Measurements from ENCODE around the gene GDPD4.

Gene GDPD4

DNA sequence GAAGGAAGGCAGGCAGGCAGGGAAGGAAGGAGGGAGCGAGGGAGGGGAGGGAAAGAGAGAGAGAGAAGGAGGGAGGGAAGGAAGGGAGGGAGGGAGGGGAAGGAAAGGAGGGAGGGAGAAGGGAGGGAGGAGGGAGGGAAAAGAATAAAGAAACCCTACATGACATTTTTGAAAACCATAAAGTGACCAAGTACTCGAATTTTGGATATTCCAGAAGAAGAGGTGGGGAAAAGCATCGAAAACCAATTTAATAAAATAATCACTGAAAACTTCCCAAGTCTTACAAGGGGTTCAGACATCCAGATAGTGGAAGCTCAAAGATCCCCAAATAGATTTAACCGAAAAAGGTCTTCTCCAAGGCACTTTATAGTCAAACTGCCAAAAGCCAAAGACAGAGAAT lies 11.7 kb downstream of the GDPD4 start:
- DNase-seq = no peak

- DNase-seq = no peak
Measured at GRCh38 chr11:77287615-77288273, 13.7 kb downstream of the GDPD4 start.

GRCh38 chr11:77287136-77287535 lies 14.3 kb downstream of the GDPD4 start:
- no peak for DNase-seq

DNA sequence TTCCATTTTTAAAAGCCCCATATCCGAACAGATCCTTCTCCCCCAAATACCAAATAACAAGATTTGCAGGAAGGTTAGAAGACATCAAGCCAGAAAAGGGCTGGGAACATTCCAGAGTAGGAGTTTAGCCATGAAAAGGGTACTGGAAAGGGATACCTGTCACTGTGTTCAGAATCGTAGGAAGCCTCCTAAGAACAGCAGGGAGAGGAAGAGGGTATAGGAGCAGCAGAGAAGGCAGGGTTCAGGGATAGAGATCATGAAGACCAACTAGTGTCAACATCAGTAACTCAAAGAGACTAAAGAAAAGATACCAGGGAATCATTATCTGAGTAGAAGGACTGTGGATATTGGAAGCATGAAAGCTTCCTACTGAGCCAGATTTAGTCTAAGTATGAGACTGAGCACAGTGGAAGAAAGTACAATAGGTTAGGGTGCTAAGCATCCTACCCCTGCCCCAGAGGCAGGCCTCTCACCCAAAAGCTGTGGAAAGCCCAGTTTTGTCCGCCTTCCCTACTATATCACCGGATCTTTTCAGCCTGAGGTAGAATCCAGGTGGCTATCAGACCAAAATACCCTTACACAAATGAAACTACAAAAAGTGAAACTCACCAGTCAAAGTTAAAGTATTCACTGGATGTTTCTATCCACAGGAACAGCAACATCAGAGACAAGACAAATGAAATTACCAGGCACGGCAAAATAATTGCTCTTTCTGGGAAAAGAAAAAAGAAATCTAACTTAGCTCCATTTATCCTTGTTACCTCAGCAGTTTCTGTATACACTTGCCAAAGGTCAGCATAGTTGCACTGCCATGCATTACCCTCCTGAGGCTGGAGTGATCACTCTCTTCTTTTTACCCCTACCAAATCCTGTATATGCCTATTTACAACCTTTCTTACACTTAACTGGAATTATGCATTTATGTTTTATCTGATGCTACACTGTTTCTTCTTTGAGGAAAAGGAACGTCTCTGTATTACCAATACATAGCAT lies 16.7 kb downstream of the GDPD4 start:
- no peak for DNase-seq

DNA sequence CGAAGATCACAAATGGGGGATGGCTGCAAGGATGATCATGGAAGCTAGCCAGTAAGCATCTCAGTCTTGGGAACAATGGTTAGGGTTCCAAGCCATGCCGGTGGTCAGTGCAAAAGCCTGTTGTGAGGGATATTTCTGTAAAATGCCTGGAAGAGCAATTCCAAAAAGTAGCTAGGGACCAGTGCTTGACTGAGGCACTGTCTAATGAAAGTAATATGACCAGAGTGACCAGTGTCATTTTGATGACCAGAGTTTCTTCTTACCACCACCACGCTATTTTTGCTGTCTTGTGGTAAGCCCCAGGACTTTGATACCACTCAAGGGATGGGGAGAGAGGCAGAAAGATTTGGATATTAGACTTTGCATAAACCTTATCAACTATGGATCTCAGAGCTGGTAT lies 18.4 kb downstream of the GDPD4 start:
- no peak for DNase-seq

DNA sequence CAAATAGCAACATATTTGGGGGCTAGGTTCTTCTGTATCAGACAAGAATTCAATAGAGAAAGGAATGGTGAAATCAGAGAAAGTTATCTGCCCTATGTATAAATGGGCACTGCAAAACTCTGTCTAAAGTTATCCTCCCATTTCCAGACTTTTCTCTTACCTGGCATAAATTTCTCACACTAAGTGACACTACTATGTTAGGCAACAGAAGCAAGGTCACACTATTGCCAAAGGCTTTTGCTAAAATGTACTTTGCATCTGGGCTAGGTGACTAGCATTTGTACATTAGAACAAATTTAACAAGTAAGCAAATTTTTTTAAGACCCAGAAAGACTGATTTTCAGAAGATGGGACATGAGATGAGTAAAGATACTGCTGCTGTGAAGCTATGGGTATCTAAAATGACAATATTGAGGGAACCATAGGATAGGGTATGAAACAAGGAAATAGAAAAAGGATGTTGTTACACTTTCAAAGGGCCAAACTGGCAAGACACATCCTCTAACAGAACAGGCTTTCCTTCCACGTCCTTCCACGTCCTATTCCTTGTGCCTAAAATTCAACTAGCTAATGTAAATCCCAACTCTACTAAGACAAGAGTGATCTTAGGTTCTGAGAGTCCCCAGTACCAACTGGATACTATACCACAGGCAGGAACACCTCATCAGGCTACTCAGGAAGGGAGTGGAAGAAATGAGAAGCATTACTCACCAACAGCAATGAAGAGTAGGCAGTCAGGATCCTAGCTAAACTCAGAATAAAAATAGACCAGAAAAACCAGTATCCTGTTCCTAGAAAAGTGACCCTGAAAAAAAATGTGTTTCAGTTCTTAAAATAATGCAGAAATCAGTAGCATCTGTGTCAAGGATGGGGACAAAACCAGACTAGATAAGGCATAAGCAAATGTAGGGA lies 22.6 kb downstream of the GDPD4 start:
- no peak for DNase-seq

- no peak for DNase-seq
Measured at GRCh38 chr11:77276271-77276670, 25.2 kb downstream of the GDPD4 start.

DNA sequence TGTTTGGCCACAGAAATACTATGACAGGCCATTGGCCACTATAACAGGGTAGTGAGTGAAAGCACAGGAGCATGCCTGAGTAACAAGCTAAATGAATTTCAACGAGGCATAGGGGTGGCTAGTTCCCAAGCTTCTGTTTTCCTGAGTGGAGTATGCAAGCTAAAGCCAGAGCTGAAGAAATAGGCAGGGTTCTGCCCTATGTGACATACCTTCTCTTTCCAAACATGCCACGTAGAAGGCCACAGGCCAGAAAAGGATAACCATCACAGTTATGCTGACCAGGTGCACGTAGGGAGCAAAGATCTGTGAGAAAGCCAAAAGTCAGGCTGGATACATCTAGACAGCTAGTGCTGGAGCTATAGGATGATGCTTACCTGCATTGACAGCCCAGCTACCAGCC lies 30.6 kb downstream of the GDPD4 start:
- DNase-seq = no peak

DNA sequence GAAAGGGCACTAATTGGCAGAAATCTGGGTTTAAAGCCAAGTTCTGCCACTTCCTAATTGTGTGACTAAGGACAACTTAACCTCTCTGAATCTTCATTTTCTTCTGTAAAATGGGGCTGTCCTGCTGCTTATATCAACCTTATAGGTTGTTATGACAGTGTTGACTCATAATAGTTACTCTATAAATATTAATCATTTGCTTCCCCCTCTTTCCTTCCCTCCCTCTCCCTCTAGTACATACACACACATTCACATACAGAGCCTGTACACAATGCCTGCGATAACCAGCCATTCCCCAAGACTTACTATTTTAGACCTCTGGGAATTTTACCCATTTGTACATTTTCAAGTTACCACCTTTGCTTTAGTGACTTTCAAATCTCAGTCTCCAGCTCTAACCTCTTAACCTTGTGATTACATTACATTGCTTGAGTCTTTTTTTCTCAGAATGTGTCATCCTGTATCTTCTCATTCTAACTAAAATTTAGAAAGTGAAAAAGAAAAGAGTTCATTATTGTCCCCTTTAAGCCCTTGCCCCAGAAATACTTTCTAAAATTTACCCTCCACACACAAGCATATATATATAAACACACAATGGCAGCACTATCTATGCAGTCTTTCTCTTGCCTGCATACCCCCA lies 31.9 kb downstream of the GDPD4 start:
- no peak for DNase-seq

GRCh38 chr11:77267962-77268361 lies 33.5 kb downstream of the GDPD4 start:
- no peak for DNase-seq

- no peak for DNase-seq
Measured at GRCh38 chr11:77266766-77267165, 34.7 kb downstream of the GDPD4 start.

- DNase-seq = no peak
Measured at GRCh38 chr11:77262803-77263202, 38.7 kb downstream of the GDPD4 start.

DNA sequence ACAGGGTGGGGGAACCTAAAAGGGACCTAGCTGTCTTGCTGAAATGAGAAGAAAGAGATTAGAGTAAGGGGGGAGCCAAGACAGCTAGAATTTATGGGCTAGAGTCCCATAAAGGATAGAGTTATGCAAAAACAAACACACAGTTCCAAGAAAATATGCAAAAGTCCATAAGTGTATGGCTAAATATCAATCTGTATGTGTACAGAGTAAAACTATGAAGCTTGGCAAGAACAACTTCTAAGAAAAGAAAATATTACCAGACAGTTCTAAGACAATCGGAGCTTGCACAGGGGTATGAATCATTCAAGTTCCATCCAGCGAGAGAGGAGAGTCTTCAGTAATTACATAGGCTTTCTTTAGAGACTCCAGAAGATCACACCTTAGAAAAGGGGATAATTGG lies 41.8 kb downstream of the GDPD4 start:
- no peak for DNase-seq

DNA sequence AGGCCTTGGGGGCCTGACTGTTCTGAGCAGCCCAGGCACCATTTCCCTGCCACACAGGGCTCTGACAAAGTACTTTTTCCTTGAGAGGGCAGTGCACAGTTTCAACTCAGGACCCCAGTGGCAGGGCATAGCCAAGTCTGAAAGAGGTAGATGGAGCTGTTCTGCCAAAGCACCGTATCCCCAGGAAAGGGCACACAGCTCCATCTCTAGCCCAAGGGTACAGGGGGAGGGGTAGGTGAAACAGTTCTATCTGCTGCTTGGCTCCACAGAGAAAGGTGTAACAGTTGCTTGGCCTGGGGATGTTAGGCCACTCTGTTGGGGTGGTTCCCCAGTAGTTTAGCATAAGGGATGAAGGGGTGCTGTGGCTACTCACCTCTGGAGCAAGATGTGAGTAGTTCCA lies 47.8 kb downstream of the GDPD4 start:
- DNase-seq = no peak

GRCh38 chr11:77252555-77253270 lies 48.8 kb downstream of the GDPD4 start:
- DNase-seq = no peak

GRCh38 chr11:77250881-77251640 lies 50.4 kb downstream of the GDPD4 start:
- DNase-seq = no peak

GRCh38 chr11:77249427-77249826 lies 52.1 kb downstream of the GDPD4 start:
- DNase-seq = no peak

DNA sequence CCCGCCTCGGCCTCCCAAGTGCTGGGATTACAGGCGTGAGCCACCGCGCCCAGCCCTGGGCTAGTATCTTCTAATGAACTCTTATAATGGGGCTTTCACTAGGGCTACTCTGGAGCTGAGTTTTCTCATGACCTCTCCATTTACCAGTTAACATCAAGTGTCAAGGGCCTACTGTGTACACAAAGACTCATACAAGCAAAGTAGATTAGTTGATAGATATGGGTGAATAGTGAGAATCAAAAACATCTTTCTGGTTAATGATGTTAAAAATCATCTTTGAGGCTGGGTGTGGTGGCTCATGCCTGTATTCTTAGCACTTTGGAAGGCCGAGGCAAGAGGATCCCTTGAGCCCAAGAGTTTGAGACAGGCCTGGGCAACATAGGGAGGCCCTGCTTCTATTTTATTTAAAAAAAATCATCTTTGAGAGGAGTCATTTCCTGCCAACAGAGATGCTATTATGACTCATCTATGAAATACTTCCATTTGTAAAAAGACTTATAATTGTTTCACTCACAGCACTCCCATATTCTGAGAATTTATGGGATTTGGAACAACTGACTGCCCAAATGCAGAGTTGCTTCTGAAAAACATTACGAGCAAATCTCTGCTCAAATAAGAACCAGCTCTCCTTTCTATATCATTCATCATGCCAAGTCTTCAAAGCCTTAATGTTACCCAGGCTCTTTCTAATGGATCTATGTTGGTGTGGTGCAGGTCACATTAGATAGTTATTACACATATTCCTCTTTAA lies 57.0 kb downstream of the GDPD4 start:
- no peak for DNase-seq

DNA sequence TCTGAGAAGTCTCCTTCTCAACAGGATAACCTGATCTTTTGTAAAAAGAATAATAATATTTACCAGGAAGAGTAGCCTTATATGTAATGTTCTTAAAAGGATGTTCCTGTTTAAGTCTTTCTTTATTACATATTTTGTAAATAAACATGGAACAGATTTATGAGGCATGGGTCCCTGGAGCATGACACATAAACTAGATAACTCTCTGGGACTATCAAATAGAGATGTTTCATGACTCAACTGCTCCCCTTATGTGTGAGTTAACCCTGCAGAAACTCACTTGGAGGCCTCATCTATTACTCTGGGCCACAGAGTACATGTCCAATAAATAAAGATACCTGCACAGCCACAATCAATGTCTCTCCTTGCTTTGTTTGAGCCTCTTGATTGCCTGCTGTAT lies 64.6 kb downstream of the GDPD4 start:
- DNase-seq = no peak

DNA sequence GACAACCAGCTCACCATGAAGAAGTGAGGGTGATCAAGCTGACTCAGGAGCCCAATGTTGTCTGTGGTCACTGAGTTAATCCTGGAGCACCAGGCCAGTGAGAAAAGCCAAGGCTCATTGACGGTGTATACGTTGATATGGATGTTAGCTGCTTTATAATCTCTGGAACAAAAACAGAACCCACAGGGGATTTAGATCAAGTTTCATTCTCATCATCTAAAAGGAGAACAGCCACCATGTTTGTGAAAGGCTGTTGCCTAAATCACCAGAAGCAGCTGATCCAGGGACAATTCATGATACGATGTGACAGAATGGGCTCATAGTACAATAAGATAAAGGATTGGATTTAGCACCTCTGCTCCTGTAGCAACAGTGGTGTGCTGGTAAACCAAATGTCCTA lies 68.5 kb downstream of the GDPD4 start:
- DNase-seq = no peak
